ENCODE measurements around the gene RPUSD2.
A peak's percentile ranks its signal among the peaks of the same experiment; 100 is the strongest.

The RPUSD2 gene

GRCh38 chr15:40569129-40569953, at the start of gene RPUSD2:
Gene RPUSD2 (plus strand): TSS chr15:40569299. CDS start chr15:40569338, 39 bp downstream.
- peak; percentile 79 for DNase-seq (ENCODE audit: low spot score)

GRCh38 chr15:40523611-40524010, 45.5 kb upstream of the RPUSD2 start:
- no peak for DNase-seq (ENCODE audit: low spot score)

GRCh38 chr15:40525855-40526254, 43.2 kb upstream of the RPUSD2 start:
- DNase-seq (ENCODE audit: low spot score): no peak

GRCh38 chr15:40528801-40529200, 40.3 kb upstream of the RPUSD2 start:
- DNase-seq (ENCODE audit: low spot score): no peak

GRCh38 chr15:40533763-40534364, 35.2 kb upstream of the RPUSD2 start:
- DNase-seq (ENCODE audit: low spot score): no peak

GRCh38 chr15:40534371-40534770, 34.7 kb upstream of the RPUSD2 start:
- no peak for DNase-seq (ENCODE audit: low spot score)

- DNase-seq (ENCODE audit: low spot score): no peak
Measured at GRCh38 chr15:40536501-40536900, 32.6 kb upstream of the RPUSD2 start.

- DNase-seq (ENCODE audit: low spot score): no peak
Measured at GRCh38 chr15:40538976-40539375, 30.1 kb upstream of the RPUSD2 start.

GRCh38 chr15:40543082-40543481, 26.0 kb upstream of the RPUSD2 start:
- DNase-seq (ENCODE audit: low spot score): no peak

- DNase-seq (ENCODE audit: low spot score): no peak
Measured at GRCh38 chr15:40543631-40544294, 25.3 kb upstream of the RPUSD2 start.

- DNase-seq (ENCODE audit: low spot score): no peak
Measured at GRCh38 chr15:40545457-40545856, 23.6 kb upstream of the RPUSD2 start.

- DNase-seq (ENCODE audit: low spot score): no peak
Measured at GRCh38 chr15:40548610-40549009, 20.5 kb upstream of the RPUSD2 start.

- no peak for DNase-seq (ENCODE audit: low spot score)
Measured at GRCh38 chr15:40549894-40550293, 19.2 kb upstream of the RPUSD2 start.

- no peak for DNase-seq (ENCODE audit: low spot score)
Measured at GRCh38 chr15:40550341-40551037, 18.6 kb upstream of the RPUSD2 start.

GRCh38 chr15:40554161-40554525, 15.0 kb upstream of the RPUSD2 start:
- no peak for DNase-seq (ENCODE audit: low spot score)

- DNase-seq (ENCODE audit: low spot score): no peak
Measured at GRCh38 chr15:40555876-40556275, 13.2 kb upstream of the RPUSD2 start.

- DNase-seq (ENCODE audit: low spot score): no peak
Measured at GRCh38 chr15:40558952-40559742, 10.0 kb upstream of the RPUSD2 start.

- no peak for DNase-seq (ENCODE audit: low spot score)
Measured at GRCh38 chr15:40562691-40563090, 6.4 kb upstream of the RPUSD2 start.

- DNase-seq (ENCODE audit: low spot score): no peak
Measured at GRCh38 chr15:40563426-40563825, 5.7 kb upstream of the RPUSD2 start.

- DNase-seq (ENCODE audit: low spot score): peak; percentile 96
Measured at GRCh38 chr15:40564591-40565332, 4.3 kb upstream of the RPUSD2 start, which contains the start of gene CCDC32. Gene CCDC32 (minus strand): TSS chr15:40565042. CDS start chr15:40563015, 2,027 bp downstream.
